Measurements from ENCODE around the gene SAMD4B.
"Not testable (repeated sequence)": the region's sequence is repeated elsewhere in the genome, so short reads cannot be mapped to it uniquely, and the experiment has no call there.

The SAMD4B gene

DNA sequence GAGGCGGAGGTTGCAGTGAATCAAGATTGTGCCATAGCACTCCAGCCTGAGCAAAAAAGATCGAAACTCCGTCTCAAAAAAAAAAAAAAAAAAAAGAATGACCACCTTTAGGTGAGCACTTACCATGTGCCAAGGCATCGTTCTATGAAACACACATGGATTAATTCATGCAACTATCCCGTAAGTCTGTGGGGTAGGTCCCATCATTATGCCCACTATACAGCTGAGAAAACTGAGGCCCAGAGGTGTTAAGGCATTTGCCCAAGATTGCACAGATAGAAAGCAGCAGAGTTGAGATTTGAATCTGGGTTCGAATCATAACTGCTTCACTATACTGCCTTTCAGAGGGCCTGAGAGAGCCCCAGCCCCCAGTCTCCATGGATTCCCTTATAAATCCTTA lies 8.7 kb upstream of the SAMD4B start:
- H3K4me3 ChIP-seq (ENCODE audit: low read length in 2 of 2) = no peak overlapping the region
- H3K27me3 ChIP-seq (ENCODE audit: control insufficient read depth in 2 of 2, insufficient read depth in 2 of 2, low read length in 2 of 2) = no peaks in the 10 kb centered on the region
- no peaks in the 10 kb centered on the region for H3K4me1 ChIP-seq (ENCODE audit: control insufficient read depth in 2 of 2, insufficient read depth in 2 of 2, low read length in 2 of 2)
- no peak overlapping the region for H3K9ac ChIP-seq (ENCODE audit: low read depth in 1 of 2, low read length in 2 of 2)
- no peaks in the 10 kb centered on the region for H3K9me3 ChIP-seq (ENCODE audit: control insufficient read depth in 2 of 2, low read length in 2 of 2)
- H3K36me3 ChIP-seq (ENCODE audit: control insufficient read depth in 2 of 2, insufficient read depth in 2 of 2, low read length in 2 of 2) = peaks cover 0 to 2% of the 10 kb centered on the region in 2 donors
- no peak overlapping the region for H3K27ac ChIP-seq (ENCODE audit: low read depth in 2 of 2, low read length in 2 of 2)

DNA sequence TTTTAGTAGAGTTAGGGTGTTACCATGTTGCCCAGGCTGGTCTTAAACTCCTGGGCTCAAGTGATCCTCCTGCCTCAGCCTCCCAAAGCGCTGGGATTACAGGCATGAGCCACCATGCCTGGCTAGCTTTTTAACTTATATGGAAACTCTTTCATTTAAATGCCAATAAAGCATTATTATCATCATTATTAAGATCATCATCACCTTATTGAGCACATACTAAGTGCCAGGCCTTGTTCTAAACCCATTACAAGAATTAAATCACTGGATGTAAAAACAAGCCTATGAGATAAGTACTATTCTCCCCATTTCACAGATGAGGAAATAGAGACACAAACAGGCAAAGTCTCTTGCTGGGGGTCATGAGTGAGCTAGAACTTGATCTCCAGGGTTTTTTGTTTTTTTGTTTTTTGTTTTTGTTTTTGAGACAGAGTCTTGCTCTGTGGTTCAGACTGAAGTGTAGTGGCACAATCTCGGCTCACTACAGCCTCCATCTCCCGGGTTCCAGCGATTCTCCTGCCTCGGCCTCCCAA lies 7.7 kb upstream of the SAMD4B start:
- Histone ChIP-seq H3K36me3 (ENCODE audit: control insufficient read depth in 2 of 2, insufficient read depth in 2 of 2, low read length in 2 of 2) (no peaks in the 10 kb centered on the region), H3K4me1 (ENCODE audit: control insufficient read depth in 2 of 2, insufficient read depth in 2 of 2, low read length in 2 of 2) (no peaks in the 10 kb centered on the region), H3K27ac (ENCODE audit: low read depth in 2 of 2, low read length in 2 of 2) (peak overlapping the region in 1 of 2 donors; percentile 85), H3K4me3 (ENCODE audit: low read length in 2 of 2) (peak overlapping the region in 1 of 2 donors; percentile 74), H3K27me3 (ENCODE audit: control insufficient read depth in 2 of 2, insufficient read depth in 2 of 2, low read length in 2 of 2) (no peaks in the 10 kb centered on the region), H3K9ac (ENCODE audit: low read depth in 1 of 2, low read length in 2 of 2) (no peak overlapping the region), H3K9me3 (ENCODE audit: control insufficient read depth in 2 of 2, low read length in 2 of 2) (no peaks in the 10 kb centered on the region)

DNA sequence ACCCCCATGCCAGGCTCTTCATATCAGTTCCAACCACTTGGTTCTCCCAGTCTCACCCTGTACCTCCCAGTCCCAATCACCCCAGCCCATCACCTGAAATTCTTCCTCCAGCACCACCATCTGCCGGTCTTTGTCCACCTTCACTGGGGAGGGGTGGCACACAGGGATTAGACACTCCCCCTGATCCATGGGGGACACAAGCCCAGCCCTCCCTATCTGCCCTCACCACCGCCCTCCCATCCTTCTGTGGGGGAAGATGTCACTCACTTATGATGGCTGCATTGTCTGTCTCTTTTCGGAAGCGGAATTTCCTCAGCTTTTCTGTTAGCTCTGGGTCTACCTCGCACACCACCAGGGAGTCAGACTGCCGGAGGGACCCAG lies 7.1 kb upstream of the SAMD4B start:
- no peaks in the 10 kb centered on the region for H3K9me3 ChIP-seq (ENCODE audit: control insufficient read depth in 2 of 2, low read length in 2 of 2)
- H3K27ac ChIP-seq (ENCODE audit: low read depth in 2 of 2, low read length in 2 of 2) = peak overlapping the region; percentile 78 to 85
- H3K4me1 ChIP-seq (ENCODE audit: control insufficient read depth in 2 of 2, insufficient read depth in 2 of 2, low read length in 2 of 2) = no peaks in the 10 kb centered on the region
- H3K27me3 ChIP-seq (ENCODE audit: control insufficient read depth in 2 of 2, insufficient read depth in 2 of 2, low read length in 2 of 2) = no peaks in the 10 kb centered on the region
- H3K9ac ChIP-seq (ENCODE audit: low read depth in 1 of 2, low read length in 2 of 2) = peak overlapping the region; percentile 72 to 75
- peak overlapping the region; percentile 61 to 74 for H3K4me3 ChIP-seq (ENCODE audit: low read length in 2 of 2)
- no peaks in the 10 kb centered on the region for H3K36me3 ChIP-seq (ENCODE audit: control insufficient read depth in 2 of 2, insufficient read depth in 2 of 2, low read length in 2 of 2)

DNA sequence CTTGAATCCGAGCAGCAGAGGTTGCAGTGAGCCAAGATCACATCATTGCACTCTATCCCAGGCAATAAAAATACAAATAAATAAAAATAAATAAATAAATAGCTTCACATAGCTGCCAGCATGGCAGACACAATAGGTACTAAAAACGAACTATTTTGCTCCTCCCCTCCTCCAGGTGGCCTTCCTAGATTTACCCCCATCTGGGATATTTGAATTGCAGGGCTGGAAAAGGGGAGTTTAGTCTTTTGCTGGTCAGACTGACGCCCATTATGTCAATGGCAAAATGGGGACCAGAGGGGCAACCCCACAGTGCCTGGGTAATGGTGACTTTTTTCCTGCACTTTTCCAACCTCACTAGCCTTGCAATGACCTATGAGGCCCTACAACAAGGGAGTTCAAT lies 5.7 kb upstream of the SAMD4B start:
- Histone ChIP-seq H3K9ac (ENCODE audit: low read depth in 1 of 2, low read length in 2 of 2) (no peak overlapping the region), H3K4me1 (ENCODE audit: control insufficient read depth in 2 of 2, insufficient read depth in 2 of 2, low read length in 2 of 2) (peaks cover 9% of the 10 kb centered on the region in 2 donors), H3K27me3 (ENCODE audit: control insufficient read depth in 2 of 2, insufficient read depth in 2 of 2, low read length in 2 of 2) (no peaks in the 10 kb centered on the region), H3K9me3 (ENCODE audit: control insufficient read depth in 2 of 2, low read length in 2 of 2) (no peaks in the 10 kb centered on the region), H3K4me3 (ENCODE audit: low read length in 2 of 2) (no peak overlapping the region), H3K27ac (ENCODE audit: low read depth in 2 of 2, low read length in 2 of 2) (no peak overlapping the region), H3K36me3 (ENCODE audit: control insufficient read depth in 2 of 2, insufficient read depth in 2 of 2, low read length in 2 of 2) (no peaks in the 10 kb centered on the region)

DNA sequence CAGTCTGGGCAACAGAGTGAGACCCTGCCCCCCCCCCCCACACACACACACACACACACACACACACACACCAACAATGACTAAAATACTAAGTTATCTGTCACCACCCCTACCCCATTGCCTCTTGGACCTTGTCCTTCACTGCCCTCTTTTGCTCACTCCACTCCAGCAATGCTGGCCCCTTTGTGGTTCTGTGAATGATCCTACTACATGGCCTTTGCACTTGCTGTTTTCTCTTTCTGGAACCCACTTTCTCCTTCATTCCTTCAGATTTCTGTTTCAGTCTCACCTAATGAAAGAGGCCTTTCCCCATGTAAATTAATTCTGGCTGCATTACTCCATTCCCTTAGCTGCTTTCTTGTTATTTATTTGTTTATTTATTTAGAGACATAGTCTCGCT lies 2.5 kb upstream of the SAMD4B start:
- H3K4me3 ChIP-seq (ENCODE audit: low read length in 2 of 2) = no peak overlapping the region
- H3K9me3 ChIP-seq (ENCODE audit: control insufficient read depth in 2 of 2, low read length in 2 of 2) = no peaks in the 10 kb centered on the region
- no peak overlapping the region for H3K27ac ChIP-seq (ENCODE audit: low read depth in 2 of 2, low read length in 2 of 2)
- H3K36me3 ChIP-seq (ENCODE audit: control insufficient read depth in 2 of 2, insufficient read depth in 2 of 2, low read length in 2 of 2) = no peaks in the 10 kb centered on the region
- H3K9ac ChIP-seq (ENCODE audit: low read depth in 1 of 2, low read length in 2 of 2) = no peak overlapping the region
- no peaks in the 10 kb centered on the region for H3K27me3 ChIP-seq (ENCODE audit: control insufficient read depth in 2 of 2, insufficient read depth in 2 of 2, low read length in 2 of 2)
- H3K4me1 ChIP-seq (ENCODE audit: control insufficient read depth in 2 of 2, insufficient read depth in 2 of 2, low read length in 2 of 2) = peaks cover 17 to 20% of the 10 kb centered on the region in 2 donors

DNA sequence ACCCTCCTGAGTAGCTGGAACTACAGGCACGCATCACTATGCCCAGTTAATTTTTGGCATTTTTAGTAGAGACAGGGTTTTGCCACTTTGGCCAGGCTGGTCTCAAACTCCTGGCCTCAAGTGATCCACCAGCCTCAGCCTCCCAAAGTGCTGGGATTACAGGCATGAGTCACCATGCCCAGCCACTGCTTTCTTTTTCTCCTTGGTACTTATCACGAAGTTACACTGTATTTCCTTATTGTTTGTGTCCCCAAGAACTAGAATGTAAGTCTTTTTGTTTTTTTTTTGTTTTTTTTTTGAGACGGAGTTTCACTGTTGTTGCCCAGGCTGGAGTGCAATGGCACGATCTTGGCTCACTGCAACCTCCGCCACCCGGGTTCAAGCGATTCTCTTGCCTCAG lies 2.1 kb upstream of the SAMD4B start:
- H3K9me3 ChIP-seq (ENCODE audit: control insufficient read depth in 2 of 2, low read length in 2 of 2); H3K9ac ChIP-seq (ENCODE audit: low read depth in 1 of 2, low read length in 2 of 2); H3K27ac ChIP-seq (ENCODE audit: low read depth in 2 of 2, low read length in 2 of 2); H3K36me3 ChIP-seq (ENCODE audit: control insufficient read depth in 2 of 2, insufficient read depth in 2 of 2, low read length in 2 of 2); H3K4me3 ChIP-seq (ENCODE audit: low read length in 2 of 2); H3K27me3 ChIP-seq (ENCODE audit: control insufficient read depth in 2 of 2, insufficient read depth in 2 of 2, low read length in 2 of 2): not testable (repeated sequence)
- H3K4me1 ChIP-seq (ENCODE audit: control insufficient read depth in 2 of 2, insufficient read depth in 2 of 2, low read length in 2 of 2) = peaks cover 17 to 20% of the 10 kb centered on the region in 2 donors

DNA sequence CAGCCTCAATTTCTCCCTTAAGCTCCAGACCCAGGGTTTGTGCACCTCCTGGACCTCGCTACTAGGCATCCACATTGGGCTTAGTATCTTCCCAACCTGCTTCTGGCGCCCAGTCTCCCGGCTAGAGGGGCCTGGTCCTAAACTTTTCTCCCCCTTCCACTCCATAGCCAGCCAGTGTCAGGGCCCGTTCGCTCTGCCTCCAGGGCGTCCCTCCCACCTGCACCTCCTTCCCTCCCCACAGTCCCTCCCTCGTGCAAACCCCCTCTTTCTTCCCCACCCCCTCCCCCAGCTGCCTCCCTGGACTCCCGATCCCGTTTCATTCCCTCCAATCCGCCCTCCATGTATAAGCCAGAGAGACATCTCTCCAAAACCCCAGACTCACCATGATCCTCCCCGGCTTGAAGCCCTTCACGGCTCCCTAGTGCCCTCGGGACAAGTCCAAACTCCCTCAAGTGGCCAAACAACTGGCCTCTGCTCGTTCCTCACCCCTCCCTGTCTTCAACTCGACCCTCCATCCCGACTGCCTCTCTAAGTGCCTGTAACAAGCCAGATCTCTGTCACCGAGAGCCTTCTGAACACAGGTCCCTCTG lies 997 bp upstream of the SAMD4B start:
- H3K36me3 ChIP-seq (ENCODE audit: control insufficient read depth in 2 of 2, insufficient read depth in 2 of 2, low read length in 2 of 2) = no peaks in the 10 kb centered on the region
- peaks cover 17 to 20% of the 10 kb centered on the region in 2 donors for H3K4me1 ChIP-seq (ENCODE audit: control insufficient read depth in 2 of 2, insufficient read depth in 2 of 2, low read length in 2 of 2)
- H3K9ac ChIP-seq (ENCODE audit: low read depth in 1 of 2, low read length in 2 of 2) = peak overlapping the region; percentile 81 to 99
- H3K4me3 ChIP-seq (ENCODE audit: low read length in 2 of 2) = peak overlapping the region; percentile 90
- H3K27ac ChIP-seq (ENCODE audit: low read depth in 2 of 2, low read length in 2 of 2) = peak overlapping the region; percentile 81 to 84
- H3K27me3 ChIP-seq (ENCODE audit: control insufficient read depth in 2 of 2, insufficient read depth in 2 of 2, low read length in 2 of 2) = no peaks in the 10 kb centered on the region
- H3K9me3 ChIP-seq (ENCODE audit: control insufficient read depth in 2 of 2, low read length in 2 of 2) = no peaks in the 10 kb centered on the region

DNA sequence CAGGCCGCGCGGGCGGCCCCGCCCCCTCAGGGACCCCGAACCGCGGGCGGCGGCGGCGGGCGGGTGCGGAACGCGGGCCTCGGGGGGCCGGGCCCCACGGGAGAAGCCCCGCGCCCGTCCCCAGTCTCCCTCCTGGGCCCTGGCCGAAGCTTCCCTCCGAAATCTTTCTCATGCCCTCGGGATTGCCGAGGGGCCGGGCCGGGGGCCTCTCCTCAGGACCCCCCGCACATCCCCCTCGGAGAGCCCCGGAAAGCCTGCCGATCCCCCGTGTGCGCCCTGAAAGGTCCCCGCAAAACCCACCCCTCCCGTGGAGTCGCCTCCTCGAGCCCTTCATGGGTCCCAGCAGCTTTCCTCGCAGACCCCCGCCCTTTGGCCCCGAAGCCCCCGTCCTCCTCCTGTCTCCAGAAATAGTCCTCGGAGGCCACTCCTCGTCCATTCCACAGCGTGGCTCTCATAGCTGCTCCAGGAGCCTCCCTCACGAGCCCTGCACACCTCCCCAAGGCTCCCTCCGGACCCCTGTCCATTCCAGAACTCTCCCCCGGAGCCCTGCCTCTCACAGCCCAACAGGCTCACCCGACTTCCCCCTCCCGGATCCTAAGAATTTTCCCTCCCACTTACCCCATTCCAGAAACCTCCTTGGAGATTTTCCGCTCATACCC lies 555 bp downstream of the SAMD4B start:
- H3K4me1 ChIP-seq (ENCODE audit: control insufficient read depth in 2 of 2, insufficient read depth in 2 of 2, low read length in 2 of 2) = peaks cover 17 to 20% of the 10 kb centered on the region in 2 donors

DNA sequence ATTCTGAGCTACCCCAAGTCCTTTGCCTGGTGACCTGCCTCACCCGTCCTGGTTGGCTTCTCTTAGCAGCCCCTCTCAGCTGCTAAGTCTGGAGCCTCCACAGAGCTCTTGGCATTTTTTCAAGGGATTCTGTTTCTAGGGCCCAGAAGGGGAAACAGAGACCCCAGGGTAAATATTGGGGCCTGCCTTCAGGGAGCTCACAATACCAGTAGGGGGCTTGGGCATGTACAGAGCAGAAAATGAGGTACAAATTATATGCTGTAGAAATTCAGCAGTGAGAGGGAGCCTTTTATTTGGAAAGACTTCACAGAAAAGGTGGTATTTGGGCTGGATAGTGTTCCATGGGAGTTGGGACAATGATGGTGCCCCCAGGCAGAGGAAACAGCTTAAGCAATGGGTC lies 3.7 kb downstream of the SAMD4B start:
- Histone ChIP-seq H3K36me3 (ENCODE audit: control insufficient read depth in 2 of 2, insufficient read depth in 2 of 2, low read length in 2 of 2) (peaks cover 9 to 16% of the 10 kb centered on the region in 2 donors), H3K27ac (ENCODE audit: low read depth in 2 of 2, low read length in 2 of 2) (no peak overlapping the region), H3K9ac (ENCODE audit: low read depth in 1 of 2, low read length in 2 of 2) (no peak overlapping the region), H3K27me3 (ENCODE audit: control insufficient read depth in 2 of 2, insufficient read depth in 2 of 2, low read length in 2 of 2) (no peaks in the 10 kb centered on the region), H3K4me1 (ENCODE audit: control insufficient read depth in 2 of 2, insufficient read depth in 2 of 2, low read length in 2 of 2) (peaks cover 12 to 16% of the 10 kb centered on the region in 2 donors), H3K9me3 (ENCODE audit: control insufficient read depth in 2 of 2, low read length in 2 of 2) (no peaks in the 10 kb centered on the region), H3K4me3 (ENCODE audit: low read length in 2 of 2) (no peak overlapping the region)

More for the DNA sequence above, 555 bp downstream of the SAMD4B start:
- H3K9me3 ChIP-seq (ENCODE audit: control insufficient read depth in 2 of 2, low read length in 2 of 2) = no peaks in the 10 kb centered on the region
- peak overlapping the region in 1 of 2 donors; percentile 67 for H3K27ac ChIP-seq (ENCODE audit: low read depth in 2 of 2, low read length in 2 of 2)
- H3K4me3 ChIP-seq (ENCODE audit: low read length in 2 of 2) = peak overlapping the region; percentile 65 to 74
- H3K36me3 ChIP-seq (ENCODE audit: control insufficient read depth in 2 of 2, insufficient read depth in 2 of 2, low read length in 2 of 2) = peaks cover 0 to 2% of the 10 kb centered on the region in 2 donors
- peak overlapping the region; percentile 80 to 82 for H3K9ac ChIP-seq (ENCODE audit: low read depth in 1 of 2, low read length in 2 of 2)
- H3K27me3 ChIP-seq (ENCODE audit: control insufficient read depth in 2 of 2, insufficient read depth in 2 of 2, low read length in 2 of 2) = no peaks in the 10 kb centered on the region

DNA sequence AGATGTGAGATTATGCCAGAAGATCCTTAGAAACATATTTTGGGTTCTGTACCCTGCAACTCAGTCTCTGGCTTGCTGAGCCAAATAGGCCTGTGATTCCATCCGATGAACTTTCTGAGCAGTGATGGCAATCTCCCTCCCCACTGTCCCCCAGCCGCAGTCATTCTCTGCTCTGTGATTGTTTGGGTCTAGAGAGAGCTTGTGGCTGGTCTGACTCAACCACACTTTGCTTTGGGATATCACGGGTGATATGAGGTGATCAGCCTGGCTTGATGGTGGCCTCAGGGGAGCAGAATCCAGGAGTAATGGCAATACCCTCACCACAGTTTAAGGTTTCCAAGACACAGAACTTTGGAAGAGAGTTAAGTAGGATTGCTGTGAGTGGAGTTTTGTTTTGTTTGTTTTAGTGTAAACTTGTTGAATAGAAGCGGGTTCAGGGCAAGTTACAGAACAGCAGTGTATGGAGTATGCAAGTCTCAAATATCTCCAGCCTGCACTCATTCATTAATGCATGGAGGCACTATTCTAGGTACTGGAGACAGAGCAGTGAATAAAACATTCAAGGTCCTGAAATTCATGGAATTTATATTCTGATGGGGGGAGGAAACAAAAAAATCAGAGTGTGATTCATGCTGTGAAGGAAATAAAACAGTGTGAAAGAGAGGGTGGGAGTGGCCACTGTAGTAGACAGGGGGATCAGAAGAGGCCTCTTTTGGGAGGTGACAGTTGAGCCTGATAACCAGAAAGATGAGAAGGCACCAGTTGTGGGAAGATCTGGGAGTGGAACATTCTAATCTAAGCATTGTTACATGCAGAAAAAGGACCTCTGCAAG lies 5.3 kb downstream of the SAMD4B start:
- peaks cover 8% of the 10 kb centered on the region in 2 donors for H3K4me1 ChIP-seq (ENCODE audit: control insufficient read depth in 2 of 2, insufficient read depth in 2 of 2, low read length in 2 of 2)

More for the DNA sequence above, 5.3 kb downstream of the SAMD4B start:
- Histone ChIP-seq H3K27me3 (ENCODE audit: control insufficient read depth in 2 of 2, insufficient read depth in 2 of 2, low read length in 2 of 2) (no peaks in the 10 kb centered on the region), H3K9ac (ENCODE audit: low read depth in 1 of 2, low read length in 2 of 2) (no peak overlapping the region), H3K27ac (ENCODE audit: low read depth in 2 of 2, low read length in 2 of 2) (no peak overlapping the region), H3K9me3 (ENCODE audit: control insufficient read depth in 2 of 2, low read length in 2 of 2) (no peaks in the 10 kb centered on the region), H3K4me3 (ENCODE audit: low read length in 2 of 2) (no peak overlapping the region), H3K36me3 (ENCODE audit: control insufficient read depth in 2 of 2, insufficient read depth in 2 of 2, low read length in 2 of 2) (peaks cover 9 to 27% of the 10 kb centered on the region in 2 donors)

Measured in mucosa of rectum (tissue), 2 donors.